Amniotic stem cell (primary cell): ENCODE results near the gene BCAS3.
A peak's percentile ranks its signal among the peaks of the same experiment; 100 is the strongest.
"Not testable (repeated sequence)": the region's sequence is repeated elsewhere in the genome, so short reads cannot be mapped to it uniquely, and the experiment has no call there.

ENCODE experiments used
- DNase-seq: peaks from one replicate; lab custom pipeline; 2025; lab: John Stamatoyannopoulos, UW

BCAS3 gene

DNA sequence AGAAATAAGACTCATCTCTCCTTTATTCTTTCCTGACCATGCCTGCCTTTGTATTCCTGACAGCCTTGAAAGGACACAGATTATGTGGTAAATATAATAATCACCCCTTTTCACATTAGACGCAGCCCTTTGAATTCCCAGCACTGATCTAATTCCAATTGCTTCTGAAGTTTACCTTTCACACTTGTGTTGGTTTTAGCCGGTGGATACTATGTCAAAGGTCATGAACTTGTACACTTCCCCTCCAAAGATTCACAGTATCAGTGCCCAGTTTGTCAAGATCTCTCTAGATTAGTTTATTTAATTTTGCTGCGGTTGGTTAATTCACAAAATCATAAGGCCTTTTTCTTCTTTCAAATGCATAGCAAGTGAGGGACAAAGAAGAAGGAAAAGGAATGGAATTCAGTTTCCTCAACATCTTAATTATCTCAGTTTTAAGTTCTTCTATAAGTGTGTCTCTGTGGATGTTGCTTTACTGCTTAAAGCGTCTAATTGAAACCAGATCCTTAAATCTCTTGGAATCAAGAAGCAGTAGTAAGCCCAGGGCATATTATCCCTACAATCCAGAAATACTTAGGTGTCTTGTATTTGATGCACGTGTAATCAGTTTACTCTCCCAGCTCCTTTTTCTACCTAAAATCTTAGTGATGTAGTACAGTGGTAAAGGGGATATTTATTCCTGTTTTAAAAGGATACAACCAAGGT lies 547.7 kb downstream of the BCAS3 start:
- no peak for DNase-seq

DNA sequence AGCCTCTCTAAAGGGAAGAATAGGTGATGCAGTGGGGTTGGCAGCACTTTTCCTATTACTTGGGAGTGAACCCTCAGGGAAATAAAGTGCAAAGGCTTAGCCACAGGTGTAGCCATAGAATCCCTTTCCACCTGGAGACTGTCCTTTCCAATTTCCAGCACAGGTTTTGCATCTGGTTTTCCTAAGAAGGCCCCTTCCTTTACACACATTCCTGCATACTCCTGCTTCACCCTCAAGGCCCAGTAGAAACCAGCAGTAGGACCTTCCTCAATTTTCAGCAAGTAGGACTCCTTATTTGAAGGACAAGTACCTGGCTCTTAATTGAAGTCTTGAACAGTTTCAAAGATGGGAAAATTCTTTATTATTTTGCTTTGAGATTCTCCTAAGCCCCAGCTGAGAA lies 550.2 kb downstream of the BCAS3 start:
- no peak for DNase-seq

DNA sequence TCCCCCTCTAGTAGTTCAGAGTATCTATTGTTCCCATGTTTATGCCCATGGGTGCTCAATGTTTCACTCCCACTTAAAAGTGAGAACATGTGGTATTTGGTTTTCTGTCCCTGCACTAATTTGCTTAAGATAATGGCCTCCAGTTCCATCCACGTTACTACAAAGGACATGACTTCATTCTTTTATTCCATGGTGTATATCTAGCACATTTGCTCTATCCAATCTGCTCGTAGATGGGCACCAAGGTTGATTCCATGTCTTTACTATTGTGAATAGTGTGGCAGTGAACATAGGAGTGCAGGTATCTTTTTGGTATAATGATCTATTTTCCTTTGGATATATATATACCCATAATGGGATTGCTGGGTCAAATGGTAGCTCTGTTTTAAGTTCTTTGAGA lies 552.8 kb downstream of the BCAS3 start:
- DNase-seq = no peak

DNA sequence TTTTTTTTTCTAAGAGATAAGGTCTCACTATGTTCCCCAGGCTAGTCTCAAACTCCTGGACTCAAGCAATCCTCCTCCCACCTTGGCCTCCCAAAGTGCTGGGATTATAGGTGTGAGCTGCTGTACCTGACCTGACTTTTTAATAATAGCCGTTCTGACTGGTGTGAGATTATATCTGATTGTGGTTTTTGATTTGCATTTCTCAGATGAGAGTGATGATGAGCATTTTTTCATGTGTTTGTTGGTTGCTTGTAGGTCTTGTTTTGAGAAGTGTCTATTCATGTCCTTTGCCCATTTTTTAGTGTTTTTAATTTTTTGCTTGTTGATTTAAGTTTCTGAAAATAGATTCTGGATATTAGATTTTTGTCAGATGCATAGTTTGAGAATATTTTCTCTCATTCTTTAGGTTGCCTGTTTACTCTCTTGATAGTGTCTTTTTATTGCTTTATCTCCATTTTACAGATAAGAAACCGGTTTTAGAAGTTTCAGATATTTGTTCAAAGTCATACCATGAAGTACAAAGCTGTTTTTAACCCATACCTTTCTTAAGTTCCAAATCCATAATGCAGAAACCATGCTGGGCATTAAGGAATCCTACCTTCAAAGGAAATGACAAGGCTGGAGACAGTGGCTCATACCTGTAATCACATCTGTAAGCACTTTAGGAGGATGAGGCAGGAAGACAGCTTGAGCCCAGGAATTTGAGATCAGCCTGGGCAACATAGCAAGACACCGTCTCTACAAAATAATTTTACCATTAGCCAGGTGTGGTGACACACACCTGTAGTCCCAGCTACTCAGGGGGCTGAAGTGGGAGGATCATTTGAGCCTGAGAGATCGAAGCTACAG lies 553.5 kb downstream of the BCAS3 start:
- DNase-seq = no peak

DNA sequence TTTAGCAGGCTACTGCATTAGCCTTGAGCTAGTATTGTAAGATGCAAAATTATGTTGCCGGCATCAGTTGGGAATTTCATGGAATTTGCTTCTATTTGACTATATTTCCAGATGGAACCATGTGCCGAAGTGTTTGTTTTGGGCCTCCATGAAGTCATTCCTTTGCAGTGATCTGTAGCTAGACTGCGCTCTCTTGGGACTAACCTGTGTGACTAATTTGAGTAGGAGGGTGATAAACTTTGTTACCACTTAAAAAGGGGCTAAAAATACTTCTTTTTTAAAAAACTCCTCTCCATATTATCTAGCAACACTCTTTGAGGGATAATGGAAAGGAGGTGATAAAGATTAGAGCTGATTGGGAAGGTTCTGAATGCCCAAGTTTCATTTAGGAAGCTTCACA lies 555.2 kb downstream of the BCAS3 start:
- no peak for DNase-seq

DNA sequence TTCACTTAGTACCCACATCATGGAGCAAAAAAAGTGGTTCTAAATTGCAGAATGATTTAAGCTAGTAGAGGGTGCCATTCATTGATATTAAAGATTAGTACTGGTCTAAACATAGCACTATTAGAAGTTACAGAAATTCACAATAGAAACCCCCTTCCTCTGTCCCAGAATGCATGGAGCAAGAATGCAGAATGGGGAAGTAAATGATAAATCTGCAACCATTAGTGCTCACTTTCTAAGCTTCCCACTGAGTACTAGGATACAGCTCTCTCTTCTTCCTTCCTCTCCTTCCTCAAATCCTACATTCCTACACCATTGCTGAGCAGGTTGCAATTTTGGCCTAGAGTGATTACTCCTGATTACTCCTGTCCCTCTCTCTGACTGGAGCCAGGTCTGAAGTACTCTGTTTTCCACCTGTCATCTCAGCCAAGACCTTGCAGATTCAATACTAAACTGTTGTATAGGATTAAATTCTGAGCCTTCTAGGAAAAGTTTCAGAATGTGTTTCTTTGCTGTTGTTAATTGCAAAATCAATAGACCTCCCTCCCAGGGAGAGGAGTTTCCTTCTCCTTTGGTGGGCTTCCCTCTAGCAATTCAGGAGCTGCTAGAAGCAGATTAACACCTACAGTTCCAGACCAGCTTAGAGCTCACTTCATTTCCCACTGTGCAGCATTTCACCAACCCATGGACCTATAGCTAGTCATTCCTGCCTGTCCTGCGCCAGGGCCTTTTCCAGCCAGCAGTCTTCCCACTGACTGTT lies 556.5 kb downstream of the BCAS3 start:
- no peak for DNase-seq

DNA sequence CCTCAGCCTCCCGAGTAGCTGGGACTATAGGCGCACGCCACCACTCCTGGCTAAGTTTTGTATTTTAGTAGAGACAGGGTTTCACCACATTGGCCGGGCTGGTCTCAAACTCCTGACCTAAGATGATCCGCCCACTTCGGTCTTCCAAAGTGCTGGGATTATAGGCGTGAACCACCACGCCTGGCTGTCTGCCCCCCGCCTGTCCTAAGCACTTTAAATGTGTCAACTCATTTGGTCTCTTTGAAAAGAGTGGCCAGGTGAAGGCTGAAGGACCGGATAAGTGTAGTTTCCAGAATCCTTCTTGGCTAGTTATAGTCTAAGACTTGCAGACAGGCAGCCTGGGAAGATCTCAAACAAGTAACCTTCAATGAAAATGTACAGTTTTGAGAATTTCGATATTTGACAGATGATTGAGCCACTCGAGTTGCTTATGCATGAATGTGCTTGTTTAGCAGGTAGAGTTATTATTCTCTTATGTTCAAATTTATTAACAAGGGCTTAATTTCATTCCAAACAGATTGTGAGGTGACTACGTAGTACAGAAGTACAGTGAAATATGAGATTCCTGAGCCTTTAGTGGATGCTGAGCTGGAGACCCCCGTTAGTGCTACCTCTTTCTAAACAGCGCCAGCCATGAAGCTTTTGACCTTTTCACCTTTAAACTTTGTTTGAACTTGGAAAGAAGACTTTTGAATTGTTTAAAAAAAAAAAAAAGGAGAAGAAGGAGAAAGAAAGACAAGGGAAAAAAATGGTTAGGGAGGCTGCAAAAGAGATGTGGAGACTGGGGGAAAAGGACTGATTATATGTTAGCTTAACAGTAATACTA lies 557.6 kb downstream of the BCAS3 start:
- no peak for DNase-seq

DNA sequence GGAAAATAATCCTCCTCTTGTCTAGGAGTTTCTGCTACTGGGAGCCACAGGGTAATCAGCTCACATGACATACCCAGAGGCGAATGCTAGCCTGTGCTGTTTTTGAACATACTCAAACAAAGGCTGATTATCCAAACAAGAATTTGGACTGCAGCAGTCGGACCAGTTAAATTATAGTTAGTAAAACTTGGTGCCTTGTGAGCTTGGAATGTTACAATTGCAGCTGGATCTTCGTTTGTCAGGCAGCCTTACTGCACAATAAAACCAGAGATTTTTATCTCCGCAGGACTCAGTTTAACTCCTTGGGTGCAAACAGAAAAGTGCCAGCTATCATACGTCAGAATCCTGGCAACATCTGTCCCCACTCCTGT lies 558.2 kb downstream of the BCAS3 start:
- no peak for DNase-seq

DNA sequence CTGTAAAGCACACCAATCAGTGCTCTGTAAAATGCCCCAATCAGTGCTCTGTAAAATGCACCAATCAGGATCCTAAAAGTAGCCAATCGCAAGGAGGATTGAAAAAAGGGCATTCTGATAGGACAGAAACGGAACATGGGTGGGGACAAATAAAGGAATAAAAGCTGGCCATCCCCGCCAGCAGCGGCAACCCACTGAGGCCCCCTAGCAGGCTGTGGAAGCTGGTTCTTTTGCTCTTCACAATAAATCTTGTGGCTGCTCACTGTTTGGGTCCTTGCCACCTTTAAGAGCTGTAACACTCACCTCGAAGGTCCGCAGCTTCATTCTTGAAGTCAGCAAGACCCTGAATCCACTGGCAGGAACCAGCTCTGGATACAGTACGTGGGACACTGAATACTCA lies 559.6 kb downstream of the BCAS3 start:
- no peak for DNase-seq

DNA sequence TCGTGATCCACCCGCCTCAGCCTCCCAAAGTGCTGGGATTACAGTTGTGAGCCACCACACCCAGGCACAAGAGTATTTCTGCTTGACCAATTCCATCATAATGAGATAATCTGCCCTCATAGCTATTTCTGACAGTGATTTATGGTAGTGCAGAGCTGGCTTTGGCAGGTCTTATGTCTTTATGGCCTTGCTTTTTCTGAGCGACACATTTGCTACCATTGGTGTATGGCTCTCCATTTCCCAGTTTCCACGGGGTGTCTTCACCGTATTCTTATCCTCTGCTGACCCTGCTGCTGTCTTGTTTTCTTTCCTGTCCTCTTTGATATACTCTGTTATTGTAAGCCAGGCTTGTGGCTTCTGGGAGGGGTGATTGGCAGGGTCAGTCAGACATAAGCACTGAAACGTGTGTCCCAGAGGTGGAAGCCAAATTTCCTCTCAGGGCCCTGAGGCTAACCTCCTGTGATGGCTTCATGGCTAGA lies 560.8 kb downstream of the BCAS3 start:
- DNase-seq = no peak

DNA sequence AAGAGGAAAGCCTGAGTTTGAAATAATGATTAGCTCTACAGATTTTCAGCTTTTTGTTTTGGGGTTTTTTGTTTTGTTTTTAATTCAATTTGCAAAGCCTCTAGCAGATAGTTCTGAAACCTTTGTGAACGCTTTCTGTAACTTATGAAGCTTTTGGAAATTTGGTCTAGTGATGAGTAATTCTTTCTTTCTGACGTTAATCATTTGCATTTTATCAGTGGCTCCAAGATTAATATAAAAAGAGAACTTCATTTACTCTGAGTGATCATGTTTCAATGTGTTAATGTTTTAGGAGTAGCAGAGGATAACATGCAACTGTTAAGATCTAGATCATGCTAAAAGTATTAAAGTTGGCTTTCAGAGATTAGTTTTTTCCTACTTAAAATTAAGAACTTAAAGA lies 561.7 kb downstream of the BCAS3 start:
- no peak for DNase-seq

DNA sequence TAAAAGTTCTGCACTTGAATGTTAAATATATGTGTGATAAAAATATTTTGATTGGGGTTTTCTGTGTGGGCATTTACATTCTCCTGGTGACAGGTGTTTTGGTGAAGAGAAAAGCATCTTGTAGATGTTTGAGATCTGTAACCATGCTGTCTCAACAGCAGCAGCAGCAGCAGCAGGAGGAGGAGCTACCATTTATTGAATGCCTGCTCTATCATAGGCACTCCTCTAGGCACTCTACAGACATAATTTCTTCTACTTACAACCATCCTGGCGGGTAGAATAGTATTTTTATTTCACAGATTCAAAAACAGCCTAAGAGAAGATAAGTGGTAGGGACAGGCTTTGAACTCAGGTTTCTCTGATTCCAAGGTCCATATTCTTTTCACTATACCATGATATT lies 562.3 kb downstream of the BCAS3 start:
- DNase-seq = no peak

DNA sequence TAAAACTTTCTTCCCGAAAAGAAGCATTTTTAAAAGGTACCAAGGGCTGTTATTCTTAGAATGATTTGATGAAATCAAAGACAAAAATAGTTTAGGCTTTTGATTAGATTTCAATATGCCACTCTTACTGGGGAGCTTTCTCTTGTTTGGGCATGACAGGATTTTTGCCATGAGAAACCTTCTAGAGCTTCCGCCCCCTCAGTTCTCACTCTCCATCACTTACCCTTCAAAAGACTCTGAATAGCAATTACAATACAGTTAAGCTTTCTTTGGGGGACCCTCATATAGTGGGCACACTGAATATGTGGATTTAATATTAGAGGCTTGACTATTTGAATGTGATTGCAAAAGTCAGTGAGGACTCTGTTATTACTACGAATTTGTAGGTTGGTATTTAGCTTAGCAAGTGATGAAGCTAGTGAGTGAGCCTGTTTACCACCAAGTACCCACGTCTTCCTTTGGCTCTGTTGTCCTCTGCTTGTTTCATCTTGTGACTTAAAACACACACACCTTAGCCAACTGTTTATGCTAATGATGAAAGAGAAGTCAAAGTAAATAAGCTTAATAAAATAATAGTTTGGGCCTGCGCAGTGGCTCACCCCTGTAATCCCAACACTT lies 563.3 kb downstream of the BCAS3 start:
- DNase-seq = no peak

DNA sequence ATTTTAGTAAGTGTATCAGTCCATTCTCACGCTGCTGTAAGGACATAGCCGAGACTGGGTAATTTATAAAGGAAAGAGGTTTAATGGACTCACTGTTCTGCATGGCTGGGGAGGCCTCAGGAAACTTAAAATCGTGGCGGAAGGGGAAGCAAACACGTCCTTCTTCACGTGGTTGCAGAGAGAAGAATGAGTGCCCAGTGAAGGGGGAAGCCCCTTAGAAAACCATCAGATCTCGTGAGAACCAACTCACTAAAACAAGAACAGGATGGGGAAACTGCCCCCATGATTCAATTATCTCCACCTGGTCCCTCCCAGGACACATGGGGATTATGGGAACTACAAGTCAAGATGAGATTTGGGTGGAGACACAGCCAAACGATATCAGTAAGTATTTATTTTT lies 567.3 kb downstream of the BCAS3 start:
- not testable (repeated sequence) for DNase-seq

DNA sequence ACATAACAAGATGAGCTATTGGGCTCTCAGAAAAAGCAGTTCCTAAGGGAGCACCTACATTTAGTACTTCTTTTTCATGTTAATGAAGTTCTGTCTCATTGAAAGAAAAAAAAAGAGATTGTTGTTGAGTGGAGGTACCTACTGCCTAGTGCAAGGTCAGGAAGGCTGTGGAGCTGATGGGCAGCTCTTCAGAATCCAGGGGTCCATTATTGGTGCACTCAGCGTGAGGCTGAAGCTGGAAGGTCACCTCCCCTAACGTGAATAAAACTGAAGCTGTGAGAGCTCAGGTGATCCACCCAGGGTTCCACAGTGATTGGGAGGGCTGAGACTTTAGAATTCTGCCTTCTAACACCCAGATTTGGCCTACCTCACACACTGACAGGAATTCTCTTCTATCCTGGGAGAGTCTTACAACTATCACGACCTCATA lies 568.1 kb downstream of the BCAS3 start:
- DNase-seq = no peak

DNA sequence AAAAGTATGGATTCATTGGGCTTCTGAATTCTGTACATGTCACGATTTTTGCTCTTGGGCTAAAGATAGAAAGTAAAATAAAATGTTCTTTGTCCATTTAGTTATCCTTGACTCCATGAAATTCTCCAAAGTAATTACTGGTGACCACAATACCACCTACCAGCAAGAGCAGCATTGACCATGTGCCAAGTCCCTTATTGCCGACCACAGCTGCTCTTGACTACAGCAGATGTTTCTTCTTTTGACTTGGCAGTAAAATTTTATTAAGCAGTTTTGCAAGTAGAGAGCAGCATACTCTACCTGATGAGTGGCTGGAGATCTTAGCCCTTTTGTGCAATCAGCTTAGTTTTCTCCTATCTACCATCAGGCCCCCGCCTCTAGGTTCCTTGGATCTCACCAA lies 569.8 kb downstream of the BCAS3 start:
- DNase-seq = no peak

DNA sequence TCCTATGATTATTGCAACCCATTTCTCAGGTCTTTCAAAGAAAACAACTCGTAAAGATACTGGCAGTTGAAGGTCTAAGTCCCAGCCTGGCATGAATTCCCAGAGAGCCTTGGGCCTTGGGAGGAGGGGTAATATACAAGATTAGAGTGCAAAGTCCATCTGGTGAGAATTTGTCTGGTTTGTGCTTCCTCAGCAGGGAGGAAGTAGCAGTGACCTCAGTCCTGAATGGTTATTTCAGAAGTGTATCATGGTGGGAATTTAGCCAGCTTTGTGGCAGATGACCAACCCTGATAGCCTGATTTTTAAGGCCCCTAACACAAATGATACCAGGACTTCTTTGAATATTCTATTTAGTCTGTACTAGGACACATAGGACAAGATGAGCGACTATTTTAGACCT lies 570.7 kb downstream of the BCAS3 start:
- DNase-seq = no peak

DNA sequence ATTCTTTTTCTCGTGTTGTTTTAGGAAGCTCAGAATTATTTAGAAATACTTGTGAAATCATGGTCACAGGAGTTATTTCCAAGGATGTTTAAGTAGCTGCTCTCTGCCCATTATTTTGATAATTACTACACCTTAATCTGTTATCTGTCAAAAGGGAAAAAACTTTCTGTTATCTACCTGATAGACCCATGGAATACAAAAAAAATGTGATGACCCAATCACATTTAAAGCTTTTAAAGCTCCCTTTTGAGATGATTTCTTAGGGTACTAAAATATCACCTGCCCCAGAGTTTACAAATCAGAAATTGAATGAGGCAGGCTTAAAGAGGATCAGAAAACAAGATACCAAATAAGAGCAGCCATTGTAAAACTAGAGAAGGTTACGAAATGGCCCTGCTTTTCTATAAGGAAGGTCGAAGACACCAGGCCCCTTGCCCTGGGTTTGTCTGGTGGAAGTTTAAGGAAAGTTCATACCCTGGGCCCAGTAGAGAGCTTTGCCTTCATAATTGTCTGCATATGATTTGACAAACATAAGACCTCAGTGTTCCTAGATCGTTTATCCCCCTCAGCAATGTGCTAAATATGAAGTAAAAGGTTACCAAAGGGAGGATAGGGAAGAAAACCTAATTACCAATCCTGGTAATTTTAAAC lies 572.1 kb downstream of the BCAS3 start:
- DNase-seq = no peak

DNA sequence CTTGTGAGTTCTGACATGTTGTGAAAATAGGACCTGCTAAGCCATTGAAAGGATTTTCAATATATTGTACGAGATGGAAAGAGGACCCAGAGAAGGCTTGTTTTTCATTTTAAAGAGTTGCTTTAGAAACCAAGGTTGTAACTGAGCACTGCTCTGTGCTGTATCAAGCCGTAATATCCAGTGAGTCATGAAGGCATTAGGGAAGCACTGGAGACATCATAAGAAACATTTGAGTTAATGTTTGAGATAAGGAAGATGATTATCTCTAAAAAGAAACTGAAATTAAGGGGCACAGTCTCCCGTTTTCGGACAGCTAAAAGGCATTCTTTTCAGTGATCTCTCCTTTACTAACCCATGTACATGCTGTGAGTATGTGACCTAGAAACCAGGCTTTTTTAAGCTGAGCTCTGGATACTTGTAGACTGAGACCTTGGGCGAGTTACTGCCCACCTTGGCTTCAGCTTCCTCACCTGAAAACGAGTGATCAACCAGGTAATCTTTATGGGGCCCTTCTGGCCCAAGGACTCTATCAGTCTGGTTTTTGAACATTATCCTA lies 572.8 kb downstream of the BCAS3 start:
- peak; percentile 21 for DNase-seq
